HepG2 (cell line): ENCODE results near the gene TPTE2. TPM values are rescaled to one million over a fixed set of nuclear protein-coding genes. Genes with fewer than 3 reads are reported as not detected.

ENCODE experiments used
- CCDC6 ChIP-seq: sonication (generic); formaldehyde crosslinking; IDR thresholded peaks from 2 replicates; pipeline ENCODE4 v1.8.1; 2022; ENCODE audit warnings: mild to moderate bottlenecking, missing genetic modification reagents, moderate library complexity
- IRF2 ChIP-seq: IDR thresholded peaks from 2 replicates; pipeline ENCODE4 v1.6.1; 2018; ENCODE audit warnings: missing genetic modification reagents, missing compliant biosample characterization
- NFKB2 ChIP-seq: sonication (generic); formaldehyde crosslinking; IDR thresholded peaks from 2 replicates; pipeline ENCODE4 v1.4.0; 2020; ENCODE audit warnings: missing genetic modification reagents, borderline replicate concordance
- POLR2AphosphoS2 ChIP-seq: IDR thresholded peaks from 2 replicates; pipeline ENCODE4 v1.6.1; 2011; ENCODE audit warnings: low read depth, low read length, improper control_type of control experiment
- RBAK ChIP-seq: sonication (generic); formaldehyde crosslinking; IDR thresholded peaks from 2 replicates; pipeline ENCODE4 v1.5.1; 2020; ENCODE audit warnings: mild to moderate bottlenecking, missing genetic modification reagents
- TAF1 ChIP-seq: sonication (generic); formaldehyde crosslinking; IDR thresholded peaks from 2 replicates; pipeline ENCODE4 v1.4.0; 2020; ENCODE audit warnings: missing genetic modification reagents
- ZFAT ChIP-seq: sonication (generic); formaldehyde crosslinking; conservative IDR thresholded peaks from 2 replicates; pipeline ENCODE4 v1.8.1; 2023; ENCODE audit warnings: missing genetic modification reagents, inconsistent platforms
- polyA plus RNA-seq, 8 experiments: library from polyadenylated mRNA; depleted of rRNA in 3 of 8; stranded (reverse) in 7 of 8; unstranded in 1 of 8; fragments of >200 nt; fragmentation: Illumina TruSeq in 4 of 8; extraction: Trizol in 4 of 8; gene quantifications; 2 replicates each; pipeline versions ENCODE4 v1.2.1 to v1.2.3, GENCODE V29; 2011 to 2016; ENCODE audit warnings: low read depth in 4 of 8, missing spikeins in 1 of 8, mixed read lengths in 1 of 8; ENCODE audit not compliant: insufficient read depth in 1 of 8
- total RNA-seq, 5 experiments: library from RNA; depleted of rRNA; stranded (reverse); fragments of >200 nt; fragmentation: Illumina TruSeq; extraction: Trizol; gene quantifications; 2 replicates each; pipeline ENCODE4 v1.2.3, GENCODE V29; 2016; ENCODE audit warnings: low read depth in 1 of 5
- TF ChIP-seq, protein P1 (sequence below): IDR thresholded peaks from 2 replicates; pipeline ENCODE4 v1.6.1; 2016; ENCODE audit warnings: mild to moderate bottlenecking
- TF ChIP-seq, protein P2 (sequence below): sonication (generic); formaldehyde crosslinking; IDR thresholded peaks from 2 replicates; pipeline ENCODE4 v1.5.0; 2020; ENCODE audit warnings: missing genetic modification reagents, mild to moderate bottlenecking, borderline replicate concordance
- TF ChIP-seq, protein P3 (sequence below): sonication (generic); formaldehyde crosslinking; IDR thresholded peaks from 2 replicates; pipeline ENCODE4 v1.5.0; 2020; ENCODE audit warnings: mild to moderate bottlenecking, missing genetic modification reagents, moderate library complexity
- TF ChIP-seq, protein P4 (sequence below): sonication (generic); formaldehyde crosslinking; IDR thresholded peaks from 2 replicates; pipeline ENCODE4 v1.4.0; 2020; ENCODE audit warnings: mild to moderate bottlenecking, missing genetic modification reagents
- TF ChIP-seq, protein P5 (sequence below): fragments of 450-650 bp; IDR thresholded peaks from 2 replicates; pipeline ENCODE4 v1.6.1; 2016
- TF ChIP-seq, protein P6 (sequence below): sonication (generic); formaldehyde crosslinking; IDR thresholded peaks from 2 replicates; pipeline ENCODE4 v1.5.1; 2020; ENCODE audit warnings: missing genetic modification reagents, mild to moderate bottlenecking, borderline replicate concordance

Gene TPTE2
- total and polyA plus RNA-seq, 2 of the 13 experiments (the other 11 are each of a cell fraction or from before 2014, with no cell fraction given) = 0.07 TPM; not detected in 1

DNA sequence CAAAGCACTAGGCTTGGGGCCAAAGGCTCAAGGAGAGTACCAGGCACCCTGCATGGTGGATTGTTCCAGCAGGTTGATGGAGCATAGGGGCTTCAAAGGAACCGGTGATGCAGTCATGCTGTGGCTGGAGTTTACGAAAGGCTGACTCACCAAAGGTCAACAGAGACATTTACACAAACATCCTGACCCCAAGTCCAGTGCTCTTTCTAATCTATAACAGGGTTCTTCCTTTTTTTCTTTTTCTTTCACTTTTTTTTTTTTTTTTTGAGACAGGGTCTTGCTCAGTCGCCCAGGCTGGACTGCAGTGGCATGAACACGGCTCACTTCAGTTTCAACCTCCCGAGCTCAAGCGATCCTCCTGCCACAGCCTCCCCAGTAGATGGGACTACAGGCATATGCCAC, 35.6 kb upstream of the TPTE2 start (continued):
- TF ChIP-seq, protein P1, sequence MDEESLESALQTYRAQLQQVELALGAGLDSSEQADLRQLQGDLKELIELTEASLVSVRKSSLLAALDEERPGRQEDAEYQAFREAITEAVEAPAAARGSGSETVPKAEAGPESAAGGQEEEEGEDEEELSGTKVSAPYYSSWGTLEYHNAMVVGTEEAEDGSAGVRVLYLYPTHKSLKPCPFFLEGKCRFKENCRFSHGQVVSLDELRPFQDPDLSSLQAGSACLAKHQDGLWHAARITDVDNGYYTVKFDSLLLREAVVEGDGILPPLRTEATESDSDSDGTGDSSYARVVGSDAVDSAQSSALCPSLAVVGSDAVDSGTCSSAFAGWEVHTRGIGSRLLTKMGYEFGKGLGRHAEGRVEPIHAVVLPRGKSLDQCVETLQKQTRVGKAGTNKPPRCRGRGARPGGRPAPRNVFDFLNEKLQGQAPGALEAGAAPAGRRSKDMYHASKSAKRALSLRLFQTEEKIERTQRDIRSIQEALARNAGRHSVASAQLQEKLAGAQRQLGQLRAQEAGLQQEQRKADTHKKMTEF (CRISPR knock-in tag) = peak; percentile 93
- TF ChIP-seq TAF1 (CRISPR knock-in tag) (no peak), NFKB2 (CRISPR knock-in tag) (no peak), CCDC6 (CRISPR knock-in tag) (no peak), POLR2AphosphoS2 (no peak), RBAK (CRISPR knock-in tag) (0 out of 2 replicates have a peak, but pooled peaks have one; percentile 60), ZFAT (CRISPR knock-in tag) (no peak), IRF2 (peak; percentile 78)
- TF ChIP-seq, protein P2, sequence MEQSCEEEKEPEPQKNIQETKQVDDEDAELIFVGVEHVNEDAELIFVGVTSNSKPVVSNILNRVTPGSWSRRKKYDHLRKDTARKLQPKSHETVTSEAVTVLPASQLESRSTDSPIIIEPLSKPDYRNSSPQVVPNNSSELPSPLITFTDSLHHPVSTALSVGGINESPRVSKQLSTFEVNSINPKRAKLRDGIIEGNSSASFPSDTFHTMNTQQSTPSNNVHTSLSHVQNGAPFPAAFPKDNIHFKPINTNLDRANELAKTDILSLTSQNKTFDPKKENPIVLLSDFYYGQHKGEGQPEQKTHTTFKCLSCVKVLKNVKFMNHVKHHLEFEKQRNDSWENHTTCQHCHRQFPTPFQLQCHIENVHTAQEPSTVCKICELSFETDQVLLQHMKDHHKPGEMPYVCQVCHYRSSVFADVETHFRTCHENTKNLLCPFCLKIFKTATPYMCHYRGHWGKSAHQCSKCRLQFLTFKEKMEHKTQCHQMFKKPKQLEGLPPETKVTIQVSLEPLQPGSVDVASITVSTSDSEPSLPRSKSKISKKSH (CRISPR knock-in tag) = no peak
- TF ChIP-seq, protein P3, sequence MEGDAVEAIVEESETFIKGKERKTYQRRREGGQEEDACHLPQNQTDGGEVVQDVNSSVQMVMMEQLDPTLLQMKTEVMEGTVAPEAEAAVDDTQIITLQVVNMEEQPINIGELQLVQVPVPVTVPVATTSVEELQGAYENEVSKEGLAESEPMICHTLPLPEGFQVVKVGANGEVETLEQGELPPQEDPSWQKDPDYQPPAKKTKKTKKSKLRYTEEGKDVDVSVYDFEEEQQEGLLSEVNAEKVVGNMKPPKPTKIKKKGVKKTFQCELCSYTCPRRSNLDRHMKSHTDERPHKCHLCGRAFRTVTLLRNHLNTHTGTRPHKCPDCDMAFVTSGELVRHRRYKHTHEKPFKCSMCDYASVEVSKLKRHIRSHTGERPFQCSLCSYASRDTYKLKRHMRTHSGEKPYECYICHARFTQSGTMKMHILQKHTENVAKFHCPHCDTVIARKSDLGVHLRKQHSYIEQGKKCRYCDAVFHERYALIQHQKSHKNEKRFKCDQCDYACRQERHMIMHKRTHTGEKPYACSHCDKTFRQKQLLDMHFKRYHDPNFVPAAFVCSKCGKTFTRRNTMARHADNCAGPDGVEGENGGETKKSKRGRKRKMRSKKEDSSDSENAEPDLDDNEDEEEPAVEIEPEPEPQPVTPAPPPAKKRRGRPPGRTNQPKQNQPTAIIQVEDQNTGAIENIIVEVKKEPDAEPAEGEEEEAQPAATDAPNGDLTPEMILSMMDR = no peak
- TF ChIP-seq, protein P4, sequence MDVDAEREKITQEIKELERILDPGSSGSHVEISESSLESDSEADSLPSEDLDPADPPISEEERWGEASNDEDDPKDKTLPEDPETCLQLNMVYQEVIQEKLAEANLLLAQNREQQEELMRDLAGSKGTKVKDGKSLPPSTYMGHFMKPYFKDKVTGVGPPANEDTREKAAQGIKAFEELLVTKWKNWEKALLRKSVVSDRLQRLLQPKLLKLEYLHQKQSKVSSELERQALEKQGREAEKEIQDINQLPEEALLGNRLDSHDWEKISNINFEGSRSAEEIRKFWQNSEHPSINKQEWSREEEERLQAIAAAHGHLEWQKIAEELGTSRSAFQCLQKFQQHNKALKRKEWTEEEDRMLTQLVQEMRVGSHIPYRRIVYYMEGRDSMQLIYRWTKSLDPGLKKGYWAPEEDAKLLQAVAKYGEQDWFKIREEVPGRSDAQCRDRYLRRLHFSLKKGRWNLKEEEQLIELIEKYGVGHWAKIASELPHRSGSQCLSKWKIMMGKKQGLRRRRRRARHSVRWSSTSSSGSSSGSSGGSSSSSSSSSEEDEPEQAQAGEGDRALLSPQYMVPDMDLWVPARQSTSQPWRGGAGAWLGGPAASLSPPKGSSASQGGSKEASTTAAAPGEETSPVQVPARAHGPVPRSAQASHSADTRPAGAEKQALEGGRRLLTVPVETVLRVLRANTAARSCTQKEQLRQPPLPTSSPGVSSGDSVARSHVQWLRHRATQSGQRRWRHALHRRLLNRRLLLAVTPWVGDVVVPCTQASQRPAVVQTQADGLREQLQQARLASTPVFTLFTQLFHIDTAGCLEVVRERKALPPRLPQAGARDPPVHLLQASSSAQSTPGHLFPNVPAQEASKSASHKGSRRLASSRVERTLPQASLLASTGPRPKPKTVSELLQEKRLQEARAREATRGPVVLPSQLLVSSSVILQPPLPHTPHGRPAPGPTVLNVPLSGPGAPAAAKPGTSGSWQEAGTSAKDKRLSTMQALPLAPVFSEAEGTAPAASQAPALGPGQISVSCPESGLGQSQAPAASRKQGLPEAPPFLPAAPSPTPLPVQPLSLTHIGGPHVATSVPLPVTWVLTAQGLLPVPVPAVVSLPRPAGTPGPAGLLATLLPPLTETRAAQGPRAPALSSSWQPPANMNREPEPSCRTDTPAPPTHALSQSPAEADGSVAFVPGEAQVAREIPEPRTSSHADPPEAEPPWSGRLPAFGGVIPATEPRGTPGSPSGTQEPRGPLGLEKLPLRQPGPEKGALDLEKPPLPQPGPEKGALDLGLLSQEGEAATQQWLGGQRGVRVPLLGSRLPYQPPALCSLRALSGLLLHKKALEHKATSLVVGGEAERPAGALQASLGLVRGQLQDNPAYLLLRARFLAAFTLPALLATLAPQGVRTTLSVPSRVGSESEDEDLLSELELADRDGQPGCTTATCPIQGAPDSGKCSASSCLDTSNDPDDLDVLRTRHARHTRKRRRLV = peak; percentile 48; the same call in 1 of the 2 replicates
- TF ChIP-seq, protein P5, sequence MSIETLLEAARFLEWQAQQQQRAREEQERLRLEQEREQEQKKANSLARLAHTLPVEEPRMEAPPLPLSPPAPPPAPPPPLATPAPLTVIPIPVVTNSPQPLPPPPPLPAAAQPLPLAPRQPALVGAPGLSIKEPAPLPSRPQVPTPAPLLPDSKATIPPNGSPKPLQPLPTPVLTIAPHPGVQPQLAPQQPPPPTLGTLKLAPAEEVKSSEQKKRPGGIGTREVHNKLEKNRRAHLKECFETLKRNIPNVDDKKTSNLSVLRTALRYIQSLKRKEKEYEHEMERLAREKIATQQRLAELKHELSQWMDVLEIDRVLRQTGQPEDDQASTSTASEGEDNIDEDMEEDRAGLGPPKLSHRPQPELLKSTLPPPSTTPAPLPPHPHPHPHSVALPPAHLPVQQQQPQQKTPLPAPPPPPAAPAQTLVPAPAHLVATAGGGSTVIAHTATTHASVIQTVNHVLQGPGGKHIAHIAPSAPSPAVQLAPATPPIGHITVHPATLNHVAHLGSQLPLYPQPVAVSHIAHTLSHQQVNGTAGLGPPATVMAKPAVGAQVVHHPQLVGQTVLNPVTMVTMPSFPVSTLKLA = no peak
- TF ChIP-seq, protein P6, sequence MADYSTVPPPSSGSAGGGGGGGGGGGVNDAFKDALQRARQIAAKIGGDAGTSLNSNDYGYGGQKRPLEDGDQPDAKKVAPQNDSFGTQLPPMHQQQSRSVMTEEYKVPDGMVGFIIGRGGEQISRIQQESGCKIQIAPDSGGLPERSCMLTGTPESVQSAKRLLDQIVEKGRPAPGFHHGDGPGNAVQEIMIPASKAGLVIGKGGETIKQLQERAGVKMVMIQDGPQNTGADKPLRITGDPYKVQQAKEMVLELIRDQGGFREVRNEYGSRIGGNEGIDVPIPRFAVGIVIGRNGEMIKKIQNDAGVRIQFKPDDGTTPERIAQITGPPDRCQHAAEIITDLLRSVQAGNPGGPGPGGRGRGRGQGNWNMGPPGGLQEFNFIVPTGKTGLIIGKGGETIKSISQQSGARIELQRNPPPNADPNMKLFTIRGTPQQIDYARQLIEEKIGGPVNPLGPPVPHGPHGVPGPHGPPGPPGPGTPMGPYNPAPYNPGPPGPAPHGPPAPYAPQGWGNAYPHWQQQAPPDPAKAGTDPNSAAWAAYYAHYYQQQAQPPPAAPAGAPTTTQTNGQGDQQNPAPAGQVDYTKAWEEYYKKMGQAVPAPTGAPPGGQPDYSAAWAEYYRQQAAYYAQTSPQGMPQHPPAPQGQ (CRISPR knock-in tag) = no peak
